Astrocyte (in vitro differentiated cells and primary cell): ENCODE measurements around the gene OTUD5. TPM values are rescaled to one million over a fixed set of nuclear protein-coding genes. Genes with fewer than 3 reads are reported as not detected.

Experiments used
- DNase-seq: peaks from one replicate; pipeline ENCODE4 v3.0.0-alpha.2; 2010; ENCODE audit warnings: low read depth
- FAIRE-seq: peaks from 2 replicates; lab custom pipeline; 2011; peaks lifted over from hg19 to GRCh38; lab: Jason Lieb, UNC
- H2AFZ ChIP-seq: 2 replicates; pipeline ENCODE4 v1.6.0; 2012; ENCODE audit warnings: low read depth, low read length, inconsistent platforms
- H3K27ac ChIP-seq: 2 replicates; pipeline ENCODE4 v1.5.1; 2011; ENCODE audit warnings: low read depth, low read length, inconsistent platforms
- H3K27me3 ChIP-seq: 2 replicates; pipeline ENCODE4 v1.6.0; 2011; ENCODE audit warnings: low read length, inconsistent platforms; ENCODE audit not compliant: insufficient read depth
- H3K36me3 ChIP-seq: 2 replicates; pipeline ENCODE4 v1.5.1; 2011; ENCODE audit warnings: low read length, inconsistent platforms; ENCODE audit not compliant: insufficient read depth
- H3K4me1 ChIP-seq: 2 replicates; pipeline ENCODE4 v1.5.1; 2011; ENCODE audit warnings: low read length, inconsistent platforms; ENCODE audit not compliant: insufficient read depth
- H3K4me2 ChIP-seq: 2 replicates; pipeline ENCODE4 v1.6.0; 2012; ENCODE audit warnings: low read length, inconsistent platforms
- H3K4me3 ChIP-seq: 2 replicates; pipeline ENCODE4 v1.5.1; 2011; ENCODE audit warnings: low read depth, mild to moderate bottlenecking, low read length, inconsistent platforms; ENCODE audit not compliant: insufficient read depth
- H3K79me2 ChIP-seq: 2 replicates; pipeline ENCODE4 v1.6.0; 2012; ENCODE audit warnings: mild to moderate bottlenecking, low read length, inconsistent platforms; ENCODE audit not compliant: insufficient read depth
- H3K9ac ChIP-seq: 2 replicates; pipeline ENCODE4 v1.6.0; 2012; ENCODE audit warnings: mild to moderate bottlenecking, low read length, inconsistent platforms
- H3K9me3 ChIP-seq: 2 replicates; pipeline ENCODE4 v1.5.1; 2012; ENCODE audit warnings: low read depth, mild to moderate bottlenecking, low read length, inconsistent platforms; ENCODE audit not compliant: insufficient read depth
- H4K20me1 ChIP-seq: 2 replicates; pipeline ENCODE4 v1.6.0; 2012; ENCODE audit warnings: low read length, inconsistent platforms; ENCODE audit not compliant: insufficient read depth
- H3K27ac Mint-ChIP-seq: one replicate; pipeline ENCODE4 v1.8.0; 2021; ENCODE audit warnings: mild to moderate bottlenecking, mixed read lengths; ENCODE audit not compliant: unreplicated experiment
- H3K27me3 Mint-ChIP-seq: one replicate; pipeline ENCODE4 v1.8.0; 2021; ENCODE audit warnings: low read depth, mixed read lengths; ENCODE audit not compliant: unreplicated experiment
- H3K36me3 Mint-ChIP-seq: one replicate; pipeline ENCODE4 v1.8.0; 2021; ENCODE audit warnings: low read depth, mixed read lengths; ENCODE audit not compliant: unreplicated experiment
- H3K4me1 Mint-ChIP-seq: one replicate; pipeline ENCODE4 v1.8.0; 2021; ENCODE audit warnings: low read depth, mixed read lengths; ENCODE audit not compliant: unreplicated experiment
- H3K4me3 Mint-ChIP-seq: one replicate; pipeline ENCODE4 v1.8.0; 2021; ENCODE audit warnings: mild to moderate bottlenecking, moderate library complexity, mixed read lengths; ENCODE audit not compliant: unreplicated experiment
- H3K9me3 Mint-ChIP-seq: one replicate; pipeline ENCODE4 v1.8.0; 2021; ENCODE audit warnings: mild to moderate bottlenecking, mixed read lengths; ENCODE audit not compliant: unreplicated experiment
- CTCF ChIP-seq: IDR thresholded peaks from 2 replicates; pipeline ENCODE4 v1.5.1; 2011; ENCODE audit warnings: low read depth, mild to moderate bottlenecking, inconsistent platforms, low read length, moderate library complexity; ENCODE audit not compliant: insufficient read depth
- EZH2 ChIP-seq: IDR thresholded peaks from 2 replicates; pipeline ENCODE4 v1.6.1; 2012; ENCODE audit warnings: mild to moderate bottlenecking, low read length, inconsistent platforms; ENCODE audit not compliant: insufficient read depth
- total RNA-seq: library from RNA; stranded (reverse); gene quantifications from 2 replicates; pipeline ENCODE4 v1.2.1, GENCODE V29; 2021

The OTUD5 gene
- total RNA-seq, 1 donor from 2014 or later: 56.1 TPM

GRCh38 chrX:48910926-48911411 lies 46.4 kb downstream of the OTUD5 start:
- Histone ChIP-seq H3K79me2 (peaks cover 32% of the 10 kb centered on the region), H3K4me2 (peak overlapping the region; percentile 97), H3K27me3 (no peaks in the 10 kb centered on the region), H3K9ac (peak overlapping the region; percentile 99), H2AFZ (peak overlapping the region; percentile 62), H3K4me1 (peaks cover 11% of the 10 kb centered on the region), H3K27ac (peak overlapping the region; percentile 79), H4K20me1 (peaks cover 15% of the 10 kb centered on the region), H3K9me3 (no peaks in the 10 kb centered on the region), H3K4me3 (peak overlapping the region; percentile 98), H3K36me3 (peaks cover 2% of the 10 kb centered on the region)
- H3K9me3 Mint-ChIP-seq: no peaks in the 10 kb centered on the region
- peak; percentile 52 for FAIRE-seq
- no peak for DNase-seq
- TF ChIP-seq EZH2 (no peak), CTCF (no peak)
- peak overlapping the region; percentile 98 for H3K4me3 Mint-ChIP-seq
- no peaks in the 10 kb centered on the region for H3K27me3 Mint-ChIP-seq
- H3K36me3 Mint-ChIP-seq: peaks cover 4% of the 10 kb centered on the region
- peaks cover 1% of the 10 kb centered on the region for H3K4me1 Mint-ChIP-seq
- H3K27ac Mint-ChIP-seq: peak overlapping the region; percentile 99

GRCh38 chrX:48909703-48910294 lies 47.6 kb downstream of the OTUD5 start:
- FAIRE-seq: no peak
- peak overlapping the region; percentile 97 for H3K4me2 ChIP-seq
- H3K4me1 Mint-ChIP-seq: peaks cover 1% of the 10 kb centered on the region

More at GRCh38 chrX:48909703-48910294, 47.6 kb downstream of the OTUD5 start:
- Histone ChIP-seq H3K36me3 (peaks cover 2% of the 10 kb centered on the region), H3K9me3 (no peaks in the 10 kb centered on the region), H3K4me3 (peak overlapping the region; percentile 98), H4K20me1 (peaks cover 20% of the 10 kb centered on the region), H2AFZ (no peak overlapping the region), H3K9ac (peak overlapping the region; percentile 99), H3K79me2 (peaks cover 36% of the 10 kb centered on the region), H3K27me3 (no peaks in the 10 kb centered on the region), H3K4me1 (peaks cover 11% of the 10 kb centered on the region), H3K27ac (no peak overlapping the region)
- TF ChIP-seq CTCF: no peak
- TF ChIP-seq EZH2: no peak
- no peak overlapping the region for H3K27ac Mint-ChIP-seq
- peaks cover 4% of the 10 kb centered on the region for H3K36me3 Mint-ChIP-seq
- no peaks in the 10 kb centered on the region for H3K27me3 Mint-ChIP-seq
- DNase-seq: no peak
- no peaks in the 10 kb centered on the region for H3K9me3 Mint-ChIP-seq
- peak overlapping the region; percentile 98 for H3K4me3 Mint-ChIP-seq
